Raji (cell line): ENCODE results near the gene DEDD2.

Experiments
- POLR2A ChIP-seq: IDR thresholded peaks from 2 replicates; pipeline ENCODE4 v1.6.1; 2011; ENCODE audit warnings: low read depth, low read length, control low read depth; ENCODE audit not compliant: insufficient read depth

DEDD2 gene

DNA sequence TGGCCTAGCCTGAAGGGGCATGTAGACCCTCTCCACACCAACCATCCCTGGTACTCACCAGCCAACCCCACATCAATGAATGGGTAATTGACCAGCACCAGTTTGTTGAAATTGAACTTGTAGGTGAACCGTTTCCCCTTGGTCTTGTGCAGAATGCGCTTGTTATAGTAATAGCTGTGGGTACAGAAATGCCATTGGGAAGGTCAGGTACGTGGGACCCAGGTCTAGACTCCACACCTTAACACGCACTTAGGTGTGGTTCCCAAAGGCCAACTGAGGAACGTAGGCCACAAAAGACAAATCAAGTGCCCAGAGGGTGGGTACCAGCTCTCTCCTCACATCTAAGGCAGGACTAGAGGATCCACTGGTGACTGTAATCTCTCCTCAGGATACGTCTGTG lies 32.3 kb upstream of the DEDD2 start:
- TF ChIP-seq POLR2A, result no peak

- TF ChIP-seq POLR2A, result no peak
Observed at GRCh38 chr19:42249149-42249750, 31.8 kb upstream of the DEDD2 start.

DNA sequence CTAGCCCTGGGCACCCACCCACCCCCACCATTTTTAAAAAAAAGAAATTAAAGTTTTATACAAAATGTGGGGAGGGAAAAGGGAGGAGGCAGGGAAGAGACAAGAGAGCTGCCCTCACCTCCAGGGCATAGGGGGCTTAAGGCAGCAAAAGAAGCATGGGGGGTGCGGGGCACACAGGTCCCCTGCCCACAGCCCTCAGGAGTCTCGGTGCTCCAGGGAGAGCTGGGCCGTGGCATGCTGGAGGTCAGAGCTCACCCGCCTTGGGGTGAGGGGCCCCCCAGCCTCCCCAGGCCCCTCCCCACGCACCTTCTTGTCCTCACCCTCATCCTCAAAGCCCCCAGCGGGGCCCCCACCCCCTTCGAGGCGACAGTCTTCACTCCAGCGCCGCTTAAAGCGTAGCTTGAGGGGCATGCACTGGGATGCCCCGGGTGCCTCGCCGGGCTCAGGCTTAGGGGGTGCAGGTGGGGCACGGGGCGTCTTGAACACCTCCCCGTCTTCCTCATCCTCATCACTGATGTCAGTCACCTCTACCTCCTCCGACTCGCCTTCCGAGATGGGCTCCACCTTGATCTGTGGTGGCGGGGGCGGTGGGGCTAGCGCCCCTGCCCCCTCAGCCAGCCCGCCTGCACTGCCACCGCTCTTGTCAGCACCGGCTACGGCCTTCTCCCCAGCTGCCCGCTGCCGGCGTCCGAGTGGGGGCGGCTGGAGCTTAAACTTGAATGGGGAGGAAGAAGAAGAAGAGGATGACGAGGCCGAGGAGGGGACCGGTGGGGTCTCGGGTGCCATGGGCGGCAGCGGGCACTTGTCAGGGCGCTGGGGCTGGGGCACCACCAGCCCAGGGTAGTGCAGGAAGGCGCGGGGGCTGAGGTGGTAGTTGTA lies 31.0 kb upstream of the DEDD2 start:
- no peak for TF ChIP-seq POLR2A

- no peak for TF ChIP-seq POLR2A
Observed at GRCh38 chr19:42247640-42248199, 30.2 kb upstream of the DEDD2 start.

GRCh38 chr19:42246922-42247639 lies 29.6 kb upstream of the DEDD2 start:
- no peak for TF ChIP-seq POLR2A

- no peak; the same call in 1 of the 2 replicates for TF ChIP-seq POLR2A
Observed at GRCh38 chr19:42246143-42246921, 28.9 kb upstream of the DEDD2 start.

- no peak for TF ChIP-seq POLR2A
Observed at GRCh38 chr19:42245231-42245630, 27.8 kb upstream of the DEDD2 start.

DNA sequence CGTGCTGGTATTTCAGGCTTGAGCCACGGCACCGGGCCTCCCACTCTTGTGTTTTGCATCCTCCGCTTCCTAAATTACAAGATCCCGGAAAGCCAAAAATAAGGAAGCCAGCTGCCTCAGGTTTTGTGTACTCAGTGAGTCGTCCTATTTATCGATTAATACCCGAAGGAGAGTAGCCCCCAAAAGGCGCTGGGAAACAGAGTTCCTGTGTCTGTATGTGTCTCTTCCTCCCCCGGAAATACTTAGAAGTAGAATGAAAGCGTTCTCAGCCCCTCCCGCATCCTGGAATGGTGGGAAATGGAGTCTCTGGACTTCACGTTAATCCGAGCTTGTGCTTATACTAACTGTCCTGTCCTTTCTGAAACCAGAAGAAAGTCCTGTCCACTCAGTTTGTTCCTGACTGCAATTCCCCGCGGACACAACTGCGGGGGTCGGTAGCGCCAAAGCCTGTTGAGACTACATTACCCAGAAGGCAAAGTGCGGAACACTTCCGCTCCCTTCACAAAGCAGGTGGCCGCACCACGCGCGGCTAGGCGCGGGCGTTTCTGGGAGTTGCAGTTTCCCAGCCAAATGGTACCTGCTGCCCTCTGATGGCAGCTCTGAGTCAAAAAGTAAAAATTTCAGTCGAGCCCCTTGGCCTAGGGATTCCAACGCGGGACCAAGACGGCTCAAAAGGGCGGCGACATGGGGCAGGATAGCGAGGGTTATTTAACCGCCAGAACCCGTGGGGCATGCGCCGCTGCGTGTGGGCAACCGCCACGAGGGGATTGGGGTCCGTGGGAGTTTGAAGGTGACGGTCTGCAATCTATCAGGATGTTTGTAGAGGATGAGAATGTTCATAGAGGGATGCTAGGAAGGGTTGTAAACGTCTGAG lies 27.1 kb upstream of the DEDD2 start:
- TF ChIP-seq POLR2A, result peak; percentile 39

GRCh38 chr19:42242512-42243409 lies 25.3 kb upstream of the DEDD2 start, which contains the start of gene GSK3A:
Gene GSK3A (minus strand): TSS chr19:42242602. CDS start chr19:42242465, 137 bp downstream.
- TF ChIP-seq POLR2A, result peak; percentile 91

DNA sequence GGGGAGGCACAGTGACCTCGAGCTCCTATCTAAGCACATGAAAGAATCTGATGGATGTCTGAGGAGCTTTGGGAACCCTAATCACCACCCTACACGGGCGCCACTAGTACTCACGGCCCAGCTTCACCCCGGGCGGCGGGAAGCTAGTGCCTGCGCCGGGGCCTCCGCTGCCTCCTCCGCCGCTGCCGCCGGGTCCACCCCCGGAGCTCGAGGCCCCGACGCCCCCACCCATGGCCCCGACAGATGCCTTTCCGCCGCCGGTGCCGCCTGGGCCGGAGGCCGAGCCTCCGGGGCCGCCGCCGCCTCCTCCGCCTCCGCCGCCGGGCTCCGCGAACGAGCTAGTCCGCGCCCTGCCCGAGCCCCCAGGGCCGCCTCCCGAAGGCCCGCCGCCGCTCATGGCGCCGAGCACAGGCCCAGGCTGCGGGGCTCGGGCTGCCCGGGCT lies 24.6 kb upstream of the DEDD2 start:
- no peak for TF ChIP-seq POLR2A

- no peak for TF ChIP-seq POLR2A
Observed at GRCh38 chr19:42241279-42241678, 23.8 kb upstream of the DEDD2 start.

DNA sequence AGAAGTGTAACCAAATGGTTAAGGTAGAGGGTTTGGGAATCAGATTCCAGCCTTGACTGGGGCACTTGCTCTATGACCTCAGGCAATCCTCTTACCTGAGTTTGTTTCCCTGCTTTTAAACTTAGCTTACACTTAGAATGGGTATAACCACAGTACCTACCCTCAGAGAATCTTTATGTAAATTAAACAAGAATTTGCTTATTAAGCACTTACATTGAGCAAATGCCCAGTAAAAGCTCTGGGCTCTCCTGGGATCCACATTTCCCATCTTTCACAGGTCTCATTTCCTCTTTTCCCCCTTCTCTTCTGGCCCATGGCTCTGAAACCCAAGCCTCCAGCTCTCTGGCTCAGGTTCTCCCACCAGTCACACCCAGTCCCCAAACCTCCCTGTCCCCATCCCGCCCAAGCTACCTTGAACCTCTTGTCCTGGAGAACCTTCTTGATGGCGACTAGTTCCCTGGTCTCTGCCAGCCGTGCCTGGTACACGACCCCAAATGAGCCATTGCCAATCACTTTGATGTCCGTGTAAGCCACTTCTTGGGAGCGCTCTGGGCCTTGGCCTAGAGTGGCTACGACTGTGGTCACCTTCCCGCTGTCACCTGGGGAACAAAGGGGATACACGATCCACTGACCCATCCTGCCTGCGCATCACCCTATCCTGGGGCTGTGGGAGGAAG lies 22.2 kb upstream of the DEDD2 start:
- TF ChIP-seq POLR2A, result no peak
